Activated CD4-positive, alpha-beta T cell treated with anti-CD3 and anti-CD28 coated beads for 1 hour (primary cell): ENCODE data around the gene TPSG1.
"Not testable (repeated sequence)": the region's sequence is repeated elsewhere in the genome, so short reads cannot be mapped to it uniquely, and the experiment has no call there.

Experiments
- DNase-seq: peaks from one replicate; pipeline ENCODE4 v3.0.0-alpha.2; 2020

TPSG1 gene

GRCh38 chr16:1230084-1230470, 5.0 kb upstream of the TPSG1 start, which contains the start of gene TPSB2:
TSS of gene TPSB2 (minus strand) at chr16:1230184. CDS start at chr16:1229951, 233 bp downstream.
- DNase-seq, result not testable (repeated sequence)

GRCh38 chr16:1229476-1229875, 4.4 kb upstream of the TPSG1 start:
- not testable (repeated sequence) for DNase-seq

DNA sequence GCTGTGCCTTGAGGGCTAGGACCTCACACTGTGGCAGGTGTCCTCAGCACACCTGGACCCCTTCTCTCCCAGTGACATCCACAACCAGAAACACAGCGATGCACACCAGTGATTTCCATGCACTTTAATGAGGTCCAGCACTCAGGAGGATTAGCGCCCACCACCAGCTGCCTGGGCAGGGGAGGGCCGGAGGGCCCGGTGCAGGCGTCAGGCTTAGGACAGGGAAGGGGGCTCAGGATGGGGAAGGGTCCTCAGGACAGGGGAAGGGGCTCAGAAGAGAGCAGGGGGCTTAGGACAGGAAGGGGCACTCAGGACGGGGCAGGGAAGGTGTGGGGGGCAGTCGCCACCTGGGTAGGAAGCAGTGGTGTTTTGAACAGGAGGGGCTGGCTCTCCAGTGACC, 3.2 kb upstream of the TPSG1 start:
- DNase-seq, result not testable (repeated sequence)

DNA sequence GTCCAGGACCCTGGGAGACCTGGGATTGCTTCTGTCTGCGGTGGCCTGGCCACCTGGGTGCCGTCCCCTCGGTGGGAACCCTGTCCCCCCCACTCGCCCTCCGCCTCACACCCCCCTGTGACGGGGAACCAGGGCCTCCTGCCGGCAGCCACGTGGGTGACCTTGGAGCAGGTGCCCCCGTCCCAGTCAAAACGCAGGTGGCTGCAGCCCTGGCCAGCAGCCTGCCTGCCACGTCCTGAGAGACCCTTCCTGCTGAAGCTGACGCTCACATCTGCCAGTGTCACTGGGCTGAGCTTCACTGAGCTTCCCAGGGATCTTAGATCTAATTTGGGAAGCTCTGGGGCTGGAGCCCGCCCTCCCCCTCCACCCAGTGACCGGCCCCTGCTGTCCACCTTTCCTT, 1.6 kb upstream of the TPSG1 start:
- DNase-seq, result not testable (repeated sequence)

DNA sequence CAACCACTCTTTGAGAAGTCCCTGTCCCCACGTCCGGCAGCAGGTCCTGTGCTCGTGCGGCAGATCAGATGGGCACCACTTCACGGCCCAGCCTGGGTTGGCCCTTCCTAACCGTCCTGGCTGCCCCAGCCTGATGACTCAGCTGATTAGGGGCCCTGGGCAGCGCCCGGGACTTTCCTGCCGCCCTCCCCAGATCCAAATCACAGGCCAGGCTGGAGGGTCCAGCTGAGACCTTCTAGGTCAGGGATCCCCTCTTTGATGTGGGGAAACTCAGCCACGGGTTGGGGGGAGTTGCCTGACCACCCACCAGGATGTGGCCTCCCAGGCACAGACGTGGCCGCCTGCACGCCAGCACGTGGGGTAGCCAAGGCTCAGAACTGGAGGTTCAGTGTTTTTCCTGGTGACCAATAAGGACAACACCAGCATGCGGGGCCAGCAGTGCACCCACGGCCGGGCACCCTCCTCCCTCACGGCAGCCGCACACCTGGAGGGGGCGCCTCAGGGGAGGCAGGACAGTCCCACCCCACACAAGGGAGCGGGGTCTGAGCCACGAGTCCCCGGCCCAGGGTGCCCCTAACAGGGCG, 752 bp upstream of the TPSG1 start:
- DNase-seq, result not testable (repeated sequence)

DNA sequence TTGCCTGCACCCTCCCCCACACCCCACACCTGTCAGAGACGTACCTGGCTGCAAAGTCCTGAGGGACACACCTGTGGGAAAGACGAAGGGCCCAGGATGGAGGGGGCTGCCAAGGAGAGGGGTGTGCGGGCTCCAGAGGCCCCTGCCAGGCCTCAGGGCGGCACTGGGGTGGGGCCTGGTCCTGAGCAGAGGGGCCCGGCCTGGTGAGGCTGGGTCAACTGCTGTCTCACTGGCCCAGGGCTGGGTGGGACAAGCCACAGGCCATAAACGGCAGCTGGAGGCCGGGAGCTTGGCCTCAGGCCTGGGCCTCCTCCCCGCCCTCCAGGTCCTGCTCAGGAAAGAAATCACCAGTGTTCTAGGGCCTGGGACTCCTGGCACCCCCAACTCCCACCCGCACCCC, 510 bp downstream of the TPSG1 start:
- DNase-seq, result no peak

DNA sequence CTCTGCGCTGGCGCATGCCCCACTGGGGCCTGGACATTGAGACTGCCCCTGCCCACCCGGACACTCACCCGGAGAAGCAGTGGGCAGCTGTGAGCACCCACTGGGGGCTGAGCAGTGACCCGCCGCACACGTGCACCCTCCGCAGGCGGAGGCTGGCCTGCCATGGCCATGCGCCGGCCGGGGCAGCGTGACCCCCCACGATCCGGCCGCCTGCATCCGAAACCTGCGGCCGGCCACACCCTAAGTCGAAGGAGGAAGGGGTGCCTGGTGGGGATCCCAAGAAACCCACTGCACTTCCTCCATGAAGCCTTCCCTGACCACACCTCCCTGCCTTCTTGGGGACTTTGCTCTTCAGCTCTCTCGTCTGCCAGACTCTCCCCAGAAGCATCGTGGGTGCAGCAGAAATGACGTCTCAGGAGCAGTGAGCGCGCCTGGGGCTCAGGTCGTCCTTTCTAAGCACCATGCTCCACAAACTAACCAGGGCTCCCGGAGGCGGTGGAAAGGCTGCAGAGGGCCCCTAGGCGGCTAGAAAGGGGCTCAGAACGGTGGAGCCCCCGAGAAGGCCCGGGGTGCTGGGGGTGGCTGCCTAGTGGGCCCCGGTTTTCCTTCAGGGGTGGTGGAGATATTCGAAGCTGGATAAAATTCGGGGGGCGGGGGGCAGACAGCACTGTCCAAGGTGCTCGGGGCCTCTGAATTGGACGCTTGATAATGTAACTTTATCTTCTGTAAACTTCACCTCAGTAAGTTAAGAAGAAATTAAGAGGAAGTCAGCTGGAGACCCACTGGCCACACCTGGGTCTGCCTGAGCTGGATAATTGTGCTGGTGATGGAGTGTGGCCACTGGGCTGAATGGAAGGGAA, 1.5 kb downstream of the TPSG1 start:
- no peak for DNase-seq

GRCh38 chr16:1222553-1223354, 2.3 kb downstream of the TPSG1 start:
- DNase-seq, result no peak

DNA sequence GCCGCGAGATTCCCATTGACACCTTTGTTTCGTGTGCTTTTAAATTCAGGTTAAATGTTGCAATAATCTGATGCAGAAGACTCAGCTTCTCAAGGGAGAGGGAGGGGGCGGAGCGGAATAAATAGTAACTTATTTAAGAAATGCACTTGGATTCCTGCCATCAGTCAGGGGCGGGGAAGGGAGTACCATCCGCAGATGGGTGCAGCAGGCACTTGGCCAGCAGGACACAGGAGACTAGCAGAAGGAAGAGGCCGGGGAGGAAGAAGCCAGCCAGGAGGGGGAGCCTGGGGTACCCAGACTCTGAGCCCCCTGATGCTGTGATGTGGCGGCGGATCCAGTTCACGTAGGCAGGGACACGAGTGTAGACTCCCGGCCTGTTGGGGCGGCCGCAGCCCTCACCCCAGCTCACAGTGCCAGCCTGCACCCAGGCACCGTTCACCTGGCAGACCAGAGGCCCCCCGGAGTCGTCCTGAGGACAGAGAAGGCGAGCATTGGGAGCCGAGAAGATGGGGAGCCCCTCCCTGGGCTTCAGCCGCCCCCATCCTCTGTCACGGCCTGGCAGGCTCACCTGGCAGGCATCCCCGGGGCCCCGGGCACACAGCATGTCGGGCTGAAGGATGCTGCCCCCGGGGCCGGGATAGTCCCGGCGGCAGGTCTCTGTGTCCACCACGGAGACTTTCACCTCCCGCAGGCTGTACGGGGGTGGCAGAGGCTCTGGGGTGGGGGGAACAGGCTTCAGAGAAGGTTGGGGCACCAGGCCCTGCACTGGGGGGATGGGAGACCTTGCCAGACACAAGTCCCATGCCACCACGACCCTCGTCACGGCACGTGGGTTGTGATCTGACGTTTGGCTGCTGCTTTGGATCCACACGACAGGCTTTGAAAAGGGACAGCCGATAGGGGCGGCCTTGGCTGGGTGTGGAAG, 3.2 kb downstream of the TPSG1 start:
- DNase-seq, result no peak

DNA sequence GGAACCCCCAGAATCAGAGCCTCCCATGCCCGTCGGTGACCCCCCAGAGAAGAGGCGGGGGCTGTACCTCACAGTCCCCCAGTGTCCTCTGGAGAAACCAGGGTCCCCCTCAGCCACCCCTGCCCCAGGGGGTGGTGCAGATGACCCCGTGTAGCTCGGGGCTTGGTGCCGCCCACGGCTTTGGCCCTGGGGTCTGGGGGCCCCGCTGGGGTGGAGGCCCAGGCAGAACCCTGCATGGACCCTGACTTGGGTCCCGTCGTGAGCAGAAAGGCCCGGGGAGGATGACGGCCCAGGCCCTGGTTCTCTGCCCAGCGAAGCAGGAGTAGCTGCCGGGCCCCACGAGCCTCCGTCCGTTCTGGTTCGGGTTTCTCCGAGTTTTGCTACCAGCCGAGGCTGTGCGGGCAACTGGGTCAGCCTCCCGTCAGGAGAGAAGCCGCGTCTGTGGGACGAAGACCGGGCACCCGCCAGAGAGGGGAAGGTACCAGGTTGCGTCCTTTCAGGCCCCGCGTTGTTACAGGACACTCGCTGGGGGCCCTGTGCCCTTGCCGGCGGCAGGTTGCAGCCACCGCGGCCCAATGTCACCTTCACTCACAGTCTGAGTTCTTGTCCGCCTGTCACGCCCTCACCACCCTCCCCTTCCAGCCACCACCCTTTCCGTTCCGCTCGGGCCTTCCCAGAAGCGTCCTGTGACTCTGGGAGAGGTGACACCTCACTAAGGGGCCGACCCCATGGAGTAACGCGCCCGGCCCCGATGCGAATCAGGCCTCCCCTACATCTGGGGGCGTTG, 4.0 kb downstream of the TPSG1 start:
- no peak for DNase-seq

GRCh38 chr16:1220098-1220728, 4.9 kb downstream of the TPSG1 start:
- DNase-seq, result no peak

DNA sequence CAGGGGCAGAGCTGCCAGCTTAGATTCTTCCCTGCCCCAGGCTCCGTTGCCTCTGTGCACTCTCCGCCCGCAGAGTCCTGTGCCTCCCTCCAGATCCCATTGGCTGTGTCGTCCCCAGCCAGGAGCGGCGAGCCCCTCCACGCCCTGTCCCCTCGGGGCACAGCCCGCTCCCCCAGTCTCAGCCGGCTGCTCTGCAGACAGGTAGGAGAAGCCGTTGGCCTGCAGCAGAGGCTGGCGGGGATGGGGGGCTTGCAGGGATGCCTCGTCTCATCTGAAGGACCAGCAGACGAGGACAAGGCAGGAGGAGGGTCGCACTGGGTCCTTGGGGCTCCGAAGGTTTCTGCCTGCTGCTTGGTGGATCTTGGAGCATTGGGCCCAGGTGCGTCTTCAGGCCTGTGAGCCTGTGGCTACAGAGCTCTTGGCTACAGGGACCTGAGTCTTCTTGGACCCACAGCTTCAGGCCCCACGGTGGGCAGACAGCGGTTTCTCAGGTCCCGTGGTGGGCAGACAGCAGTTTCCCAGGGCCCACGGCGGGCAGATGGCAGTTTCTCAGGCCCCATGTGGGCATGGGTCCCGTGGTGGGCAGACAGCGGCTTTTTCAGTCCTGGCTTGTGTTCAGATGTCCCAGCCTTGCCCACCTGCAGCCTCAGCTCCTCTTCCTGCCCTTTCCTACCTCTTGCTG, 6.0 kb downstream of the TPSG1 start:
- DNase-seq, result no peak

GRCh38 chr16:1218061-1218929, 6.8 kb downstream of the TPSG1 start:
- DNase-seq, result no peak

- DNase-seq, result no peak
Measured at GRCh38 chr16:1217526-1217925, 7.5 kb downstream of the TPSG1 start.

GRCh38 chr16:1216681-1217400, 8.2 kb downstream of the TPSG1 start:
- no peak for DNase-seq

DNA sequence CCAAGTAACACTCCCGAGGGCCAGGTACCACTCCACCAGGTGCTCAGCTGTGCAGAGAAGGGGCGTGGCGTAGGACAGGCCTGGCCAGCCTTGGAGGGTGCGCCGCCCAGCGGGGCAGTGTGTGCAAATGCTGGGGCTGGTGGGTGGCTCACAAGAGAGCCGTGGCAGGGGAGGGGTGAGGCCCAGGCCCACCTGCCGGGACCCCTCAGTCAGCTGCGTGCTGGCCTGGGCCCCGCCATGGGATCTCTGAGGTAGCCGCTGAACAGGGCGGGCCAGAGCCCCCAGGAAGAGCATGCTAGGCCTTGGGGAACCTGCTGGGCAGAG, 8.8 kb downstream of the TPSG1 start:
- no peak for DNase-seq

- DNase-seq, result no peak
Measured at GRCh38 chr16:1215574-1216295, 9.3 kb downstream of the TPSG1 start.

DNA sequence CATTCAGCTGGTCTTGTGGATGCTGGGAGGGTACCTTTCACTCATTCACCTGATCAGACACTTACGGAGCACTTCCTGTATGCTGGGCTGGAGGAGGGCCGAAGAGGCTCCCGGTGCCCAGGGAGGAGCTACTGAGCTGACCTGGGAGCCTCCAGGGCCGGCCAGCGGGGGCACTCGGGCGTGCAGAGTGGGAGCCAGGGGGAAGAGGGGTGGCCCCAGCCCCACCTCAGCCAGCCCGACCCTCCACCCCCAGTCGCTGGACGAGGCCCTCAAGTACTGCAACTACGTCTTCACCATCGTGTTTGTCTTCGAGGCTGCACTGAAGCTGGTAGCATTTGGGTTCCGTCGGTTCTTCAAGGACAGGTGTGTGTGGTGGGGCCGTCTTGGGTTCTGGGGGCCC, 10.3 kb downstream of the TPSG1 start:
- DNase-seq, result no peak
